GM06990 (cell line): ENCODE measurements around the gene ZNF500.

ENCODE experiments used
- DNase-seq: peaks from one replicate; pipeline ENCODE4 v3.0.0-alpha.2; 2011; ENCODE audit not compliant: insufficient read length; ENCODE audit errors: extremely low read depth
- H3K27me3 ChIP-seq: replicated peaks from 2 replicates; pipeline ENCODE4 v1.6.0; 2011; ENCODE audit warnings: low read length; ENCODE audit not compliant: control insufficient read depth, insufficient read depth
- H3K36me3 ChIP-seq: 2 replicates; pipeline ENCODE4 v1.5.1; 2011; ENCODE audit warnings: low read length; ENCODE audit not compliant: control insufficient read depth, insufficient read depth
- H3K4me3 ChIP-seq: replicated peaks from 2 replicates; pipeline ENCODE4 v1.5.1; 2011; ENCODE audit warnings: low read depth, mild to moderate bottlenecking, control low read depth, low read length
- CTCF ChIP-seq: IDR thresholded peaks from 2 replicates; pipeline ENCODE4 v1.5.1; 2011; ENCODE audit warnings: low read length, control low read depth, mild to moderate bottlenecking, inconsistent platforms; ENCODE audit not compliant: insufficient read depth, poor library complexity, severe bottlenecking

The ZNF500 gene

GRCh38 chr16:4771646-4772045 is 4.7 kb upstream of the ZNF500 start:
- Histone ChIP-seq H3K4me3 (no peak overlapping the region), H3K27me3 (no peaks in the 10 kb centered on the region), H3K36me3 (no peaks in the 10 kb centered on the region)
- no peak for TF ChIP-seq CTCF
- no peak for DNase-seq

GRCh38 chr16:4769306-4769638 is 2.3 kb upstream of the ZNF500 start:
- Histone ChIP-seq H3K4me3 (no peak overlapping the region), H3K36me3 (peaks cover 2% of the 10 kb centered on the region; the same call in 1 of the 2 replicates), H3K27me3 (no peaks in the 10 kb centered on the region)
- no peak for DNase-seq
- TF ChIP-seq CTCF = no peak

- peak; percentile 93 for DNase-seq
- peaks cover 4% of the 10 kb centered on the region; the same call in 1 of the 2 replicates for H3K36me3 ChIP-seq
- no peaks in the 10 kb centered on the region for H3K27me3 ChIP-seq
- H3K4me3 ChIP-seq = peak overlapping the region; percentile 86
- no peak for TF ChIP-seq CTCF
Measured at GRCh38 chr16:4768549-4769305, 1.8 kb upstream of the ZNF500 start.

GRCh38 chr16:4767872-4768548 is 1.0 kb upstream of the ZNF500 start:
- Histone ChIP-seq H3K36me3 (peaks cover 6% of the 10 kb centered on the region), H3K27me3 (no peaks in the 10 kb centered on the region), H3K4me3 (peak overlapping the region; percentile 86)
- TF ChIP-seq CTCF = no peak
- DNase-seq = no peak

- H3K27me3 ChIP-seq = no peaks in the 10 kb centered on the region
- peaks cover 14% of the 10 kb centered on the region for H3K36me3 ChIP-seq
Measured at GRCh38 chr16:4765511-4766474, 1.2 kb downstream of the ZNF500 start.

More at GRCh38 chr16:4765511-4766474, 1.2 kb downstream of the ZNF500 start:
- no peak for DNase-seq
- no peak for TF ChIP-seq CTCF
- H3K4me3 ChIP-seq = peak overlapping the region; percentile 86
